Endothelial cell of umbilical vein (primary cell): ENCODE results near the gene UBTD2.

Experiments
- CTCF ChIP-seq, 2 donors: IDR thresholded peaks; 1 replicate in 1 of 2; 2 replicates in 1 of 2; pipeline ENCODE4 v1.5.1; 2011; ENCODE audit warnings: low read length in 2 of 2, mild to moderate bottlenecking in 2 of 2, moderate library complexity in 2 of 2, control low read depth in 1 of 2, inconsistent platforms in 1 of 2, low read depth in 1 of 2; ENCODE audit not compliant: insufficient read depth in 1 of 2; ENCODE audit errors: extremely low read depth in 1 of 2
- EZH2 ChIP-seq: IDR thresholded peaks from 2 replicates; pipeline ENCODE4 v1.6.1; 2012; ENCODE audit warnings: borderline replicate concordance, low read depth, mild to moderate bottlenecking, moderate library complexity, low read length, inconsistent platforms; ENCODE audit not compliant: severe bottlenecking
- GATA2 ChIP-seq: IDR thresholded peaks from 2 replicates; pipeline ENCODE4 v1.7.0; 2011; ENCODE audit warnings: low read depth, mild to moderate bottlenecking, moderate library complexity, mixed read lengths, low read length; ENCODE audit not compliant: insufficient read length, insufficient read depth
- POLR2A ChIP-seq: IDR thresholded peaks from 2 replicates; pipeline ENCODE4 v1.6.1; 2012; ENCODE audit warnings: low read depth, mild to moderate bottlenecking, control low read depth, low read length
- POLR2AphosphoS5 ChIP-seq: IDR thresholded peaks from 2 replicates; pipeline ENCODE4 v1.6.1; 2012; ENCODE audit warnings: low read depth, mild to moderate bottlenecking, control low read depth, low read length, moderate library complexity; ENCODE audit not compliant: insufficient read depth

GRCh38 chr5:172313915-172314314 is 30.4 kb upstream of the UBTD2 start:
- TF ChIP-seq POLR2AphosphoS5 (no peak), GATA2 (no peak), CTCF (IDR thresholded peaks at IDR 0.05; ENCODE audit: extremely low read depth in 1 of 2, insufficient read depth in 1 of 2, low read depth in 1 of 2, low read length in 2 of 2) (no peak), POLR2A (no peak), EZH2 (no peak)
